ENCODE data around the gene BSN. TPM values are rescaled to one million over a fixed set of nuclear protein-coding genes. Genes with fewer than 3 reads are reported as not detected.

Gene BSN
- total and polyA plus RNA-seq, 2 donors (not counting 3 experiments of a cell fraction or from before 2014, with no cell fraction given): 0.04 to 0.27 TPM

- BruUV-seq (replicated peaks): no TSS peak
- Histone ChIP-seq H3K4me1 (ENCODE audit: control insufficient read depth, extremely low read depth, insufficient read depth, low read length) (no peaks in the 10 kb centered on the region), H3K27me3 (ENCODE audit: control insufficient read depth in 2 of 2, insufficient read depth in 2 of 2, low read length in 2 of 2) (no peaks in the 10 kb centered on the region), H4K20me1 (replicated peaks; ENCODE audit: control insufficient read depth, extremely low read depth, insufficient read depth, low read length) (no peaks in the 10 kb centered on the region), H3K4me2 (ENCODE audit: insufficient read depth, low read length) (no peak overlapping the region), H3K27ac (ENCODE audit: insufficient read depth, low read depth, low read length) (no peak overlapping the region), H3K79me2 (ENCODE audit: control insufficient read depth, insufficient read depth, low read length) (no peaks in the 10 kb centered on the region), H3K9ac (replicated peaks; ENCODE audit: extremely low read depth, insufficient read depth, low read length) (no peak overlapping the region), H2AFZ (ENCODE audit: low read depth, low read length) (no peak overlapping the region), H3K4me3 (replicated peaks in 1 of 3; ENCODE audit: insufficient read depth in 1 of 3, low read depth in 1 of 3, low read length in 3 of 3) (no peak overlapping the region), H3K36me3 (ENCODE audit: control insufficient read depth in 2 of 2, extremely low read depth in 1 of 2, insufficient read depth in 2 of 2, low read length in 2 of 2) (no peaks in the 10 kb centered on the region), H3K9me3 (replicated peaks; ENCODE audit: control insufficient read depth, insufficient read depth, low read length) (no peaks in the 10 kb centered on the region), H3K9me1 (replicated peaks; ENCODE audit: control insufficient read depth, extremely low read depth, insufficient read depth, low read length) (no peaks in the 10 kb centered on the region)
- intact Hi-C loops (cut with micrococcal nuclease) (no loop called here), dilution Hi-C loops (cut with MboI; ENCODE audit: extremely low pct_ligation_motif_present, low sequenced_read_pairs) (no loop called here)
- ChIA-PET CTCF (interaction anchor here (0.7 kb wide), 1 partner anchor 160 kb away, joined by 4 read pairs; no protein-coding TSS in a partner anchor), POLR2A (no interaction called here)
- no peak for TF ChIP-seq POLR2AphosphoS5 (IDR thresholded peaks at IDR 0.05; ENCODE audit: insufficient read depth, low read depth, low read length)
- no peak for TF ChIP-seq JUN (IDR thresholded peaks at IDR 0.05; ENCODE audit: borderline replicate concordance, insufficient read depth, insufficient read length, low read depth)
- no peak for TF ChIP-seq POLR2A (IDR thresholded peaks at IDR 0.05; ENCODE audit: low read depth, low read length)
- TF ChIP-seq GATA2 (IDR thresholded peaks at IDR 0.05; ENCODE audit: insufficient read depth, insufficient read length, low read depth, low read length): no peak
- no peak for TF ChIP-seq FOS (IDR thresholded peaks at IDR 0.05; ENCODE audit: borderline replicate concordance, insufficient read depth, low read length)
- TF ChIP-seq EZH2 (IDR thresholded peaks at IDR 0.05; ENCODE audit: borderline replicate concordance, low read depth, low read length, severe bottlenecking): no peak
- TF ChIP-seq MAX (IDR thresholded peaks at IDR 0.05; ENCODE audit: insufficient read depth, insufficient read length): no peak
- TF ChIP-seq CTCF (IDR thresholded peaks at IDR 0.05; ENCODE audit: extremely low read depth in 1 of 2, insufficient read depth in 1 of 2, low read depth in 1 of 2, low read length in 2 of 2): no peak
- TF ChIP-seq MYC (IDR thresholded peaks at IDR 0.05; ENCODE audit: low read depth, low read length): no peak
- no peak for FAIRE-seq
- no peak for DNase-seq (ENCODE audit: low read depth, low spot score)
These were observed 55.0 kb downstream of the BSN start for GRCh38 chr3:49609314-49609713.

Measured in endothelial cell of umbilical vein (primary cell).